ENCODE data around the gene IRAK2. TPM values are rescaled to one million over a fixed set of nuclear protein-coding genes. Genes with fewer than 3 reads are reported as not detected.
A peak's percentile ranks its signal among the peaks of the same experiment; 100 is the strongest.

Gene IRAK2
- total RNA-seq, 1 experiment from 2014 or later = 4.2 TPM

DNA sequence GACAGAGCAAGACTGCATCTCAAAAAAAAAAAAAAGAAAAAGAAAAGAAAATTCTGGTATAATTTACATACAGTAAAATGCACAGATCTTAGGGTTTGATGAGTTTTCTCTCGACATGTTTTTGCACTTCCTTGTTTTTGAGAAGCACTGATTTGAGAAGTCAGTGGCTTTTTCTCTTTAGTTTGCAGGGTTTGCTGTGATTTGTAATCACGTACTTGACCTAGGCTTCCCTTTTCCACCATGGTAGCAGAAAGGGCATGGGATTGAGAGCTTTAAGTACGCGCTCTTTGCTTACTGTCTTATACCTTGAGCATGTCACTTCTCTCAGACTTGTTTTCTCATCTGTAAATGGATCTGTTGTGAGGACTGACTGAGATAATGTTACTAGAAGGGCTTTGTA, 19.0 kb upstream of the IRAK2 start:
- TF ChIP-seq, protein P1, sequence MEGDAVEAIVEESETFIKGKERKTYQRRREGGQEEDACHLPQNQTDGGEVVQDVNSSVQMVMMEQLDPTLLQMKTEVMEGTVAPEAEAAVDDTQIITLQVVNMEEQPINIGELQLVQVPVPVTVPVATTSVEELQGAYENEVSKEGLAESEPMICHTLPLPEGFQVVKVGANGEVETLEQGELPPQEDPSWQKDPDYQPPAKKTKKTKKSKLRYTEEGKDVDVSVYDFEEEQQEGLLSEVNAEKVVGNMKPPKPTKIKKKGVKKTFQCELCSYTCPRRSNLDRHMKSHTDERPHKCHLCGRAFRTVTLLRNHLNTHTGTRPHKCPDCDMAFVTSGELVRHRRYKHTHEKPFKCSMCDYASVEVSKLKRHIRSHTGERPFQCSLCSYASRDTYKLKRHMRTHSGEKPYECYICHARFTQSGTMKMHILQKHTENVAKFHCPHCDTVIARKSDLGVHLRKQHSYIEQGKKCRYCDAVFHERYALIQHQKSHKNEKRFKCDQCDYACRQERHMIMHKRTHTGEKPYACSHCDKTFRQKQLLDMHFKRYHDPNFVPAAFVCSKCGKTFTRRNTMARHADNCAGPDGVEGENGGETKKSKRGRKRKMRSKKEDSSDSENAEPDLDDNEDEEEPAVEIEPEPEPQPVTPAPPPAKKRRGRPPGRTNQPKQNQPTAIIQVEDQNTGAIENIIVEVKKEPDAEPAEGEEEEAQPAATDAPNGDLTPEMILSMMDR (IDR thresholded peaks at IDR 0.05; ENCODE audit: insufficient read depth in 1 of 2, low read depth in 1 of 2, low read length in 1 of 2, severe bottlenecking in 1 of 2, unreplicated experiment in 1 of 2) = no peak
- intact Hi-C loops (cut with micrococcal nuclease; ENCODE audit: unreplicated experiment) = no loop called here
- no TSS peak for BruUV-seq (replicated peaks)
- H3K9me3 Mint-ChIP-seq (ENCODE audit: unreplicated experiment) = no peaks in the 10 kb centered on the region
- Histone ChIP-seq H3K27me3 (replicated peaks; ENCODE audit: control insufficient read depth, insufficient read depth, low read length) (no peaks in the 10 kb centered on the region), H3K36me3 (ENCODE audit: control insufficient read depth, insufficient read depth, low read length) (no peaks in the 10 kb centered on the region; the same call in 1 of the 2 replicates), H3K4me1 (peaks cover 7% of the 10 kb centered on the region; the same call in 1 of the 2 replicates), H3K9me3 (no peaks in the 10 kb centered on the region), H3K4me3 (ENCODE audit: low read depth, low read length) (no peak overlapping the region)
- H3K4me1 Mint-ChIP-seq (ENCODE audit: low read depth, unreplicated experiment) = peaks cover 7% of the 10 kb centered on the region
- no peaks in the 10 kb centered on the region for H3K27me3 Mint-ChIP-seq (ENCODE audit: insufficient read depth, unreplicated experiment)
- peak overlapping the region; percentile 22 for H3K4me3 Mint-ChIP-seq (ENCODE audit: unreplicated experiment)
- POLR2A ChIA-PET = interaction anchor here (0.6 kb wide), 2 partner anchors 31 to 68 kb away, joined by 3 read pairs; no protein-coding TSS in a partner anchor
- no peak overlapping the region for H3K27ac Mint-ChIP-seq (ENCODE audit: unreplicated experiment)
- CTCF ChIA-PET = no interaction called here
- peaks cover 75% of the 10 kb centered on the region for H3K36me3 Mint-ChIP-seq (ENCODE audit: insufficient read depth, unreplicated experiment)
- DNase-seq = no peak

DNA sequence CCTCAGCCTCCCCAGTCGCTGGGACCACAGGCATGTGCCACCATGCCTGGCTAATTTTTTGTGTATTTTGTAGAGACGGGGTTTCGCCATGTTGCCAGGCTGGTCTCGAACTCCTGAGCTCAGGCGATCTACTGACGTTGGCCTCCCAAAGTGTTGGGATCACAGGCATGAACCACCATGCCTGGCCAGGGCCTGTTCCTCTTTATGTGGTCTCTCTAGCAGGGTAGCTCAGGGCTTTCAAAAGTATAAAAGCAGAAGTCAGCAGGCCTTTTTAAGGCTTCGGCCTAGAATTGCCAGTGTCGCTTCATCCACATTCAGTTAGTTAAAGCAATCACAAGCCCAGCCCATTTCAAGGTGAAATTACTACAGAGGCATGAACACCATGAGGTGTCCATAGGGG, 15.5 kb upstream of the IRAK2 start:
- no TSS peak for BruUV-seq (replicated peaks)
- peaks cover 79% of the 10 kb centered on the region for H3K36me3 Mint-ChIP-seq (ENCODE audit: insufficient read depth, unreplicated experiment)
- no peaks in the 10 kb centered on the region for H3K27me3 ChIP-seq (replicated peaks; ENCODE audit: control insufficient read depth, insufficient read depth, low read length)
- H3K36me3 ChIP-seq (ENCODE audit: control insufficient read depth, insufficient read depth, low read length) = no peaks in the 10 kb centered on the region
- CTCF ChIA-PET = no interaction called here
- no peaks in the 10 kb centered on the region for H3K4me1 Mint-ChIP-seq (ENCODE audit: low read depth, unreplicated experiment)
- intact Hi-C loops (cut with micrococcal nuclease; ENCODE audit: unreplicated experiment) = no loop called here
- H3K9me3 Mint-ChIP-seq (ENCODE audit: unreplicated experiment) = no peaks in the 10 kb centered on the region
- no peak for DNase-seq
- POLR2A ChIA-PET = no interaction called here
- H3K4me1 ChIP-seq = no peaks in the 10 kb centered on the region
- H3K27ac Mint-ChIP-seq (ENCODE audit: unreplicated experiment) = no peak overlapping the region
- no peaks in the 10 kb centered on the region for H3K9me3 ChIP-seq
- no peaks in the 10 kb centered on the region for H3K27me3 Mint-ChIP-seq (ENCODE audit: insufficient read depth, unreplicated experiment)
- TF ChIP-seq, protein P1 (IDR thresholded peaks at IDR 0.05; ENCODE audit: insufficient read depth in 1 of 2, low read depth in 1 of 2, low read length in 1 of 2, severe bottlenecking in 1 of 2, unreplicated experiment in 1 of 2) = no peak
- H3K4me3 Mint-ChIP-seq (ENCODE audit: unreplicated experiment) = no peak overlapping the region
- H3K4me3 ChIP-seq (ENCODE audit: low read depth, low read length) = no peak overlapping the region

DNA sequence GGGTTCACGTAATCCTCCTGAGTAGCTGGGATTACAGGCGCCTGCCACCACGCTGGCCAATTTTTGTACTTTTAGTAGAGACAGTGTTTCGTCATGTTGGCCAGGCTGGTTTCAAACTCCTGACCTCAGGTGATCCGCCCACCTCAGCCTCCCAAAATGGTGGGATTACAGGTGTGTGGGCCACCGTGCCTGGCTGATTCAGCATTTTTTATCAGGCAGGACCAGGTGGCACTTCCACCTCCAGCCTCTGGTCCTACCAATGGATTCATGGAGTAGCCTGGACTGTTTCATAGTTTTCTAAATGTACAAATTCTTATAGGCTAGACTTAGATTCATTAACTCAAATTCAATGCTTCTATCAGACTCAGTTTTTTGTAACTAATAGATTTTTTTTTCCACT, 13.7 kb upstream of the IRAK2 start:
- POLR2A ChIA-PET = no interaction called here
- H3K9me3 Mint-ChIP-seq (ENCODE audit: unreplicated experiment) = no peaks in the 10 kb centered on the region
- H3K4me1 Mint-ChIP-seq (ENCODE audit: low read depth, unreplicated experiment) = no peaks in the 10 kb centered on the region
- peaks cover 74% of the 10 kb centered on the region for H3K36me3 Mint-ChIP-seq (ENCODE audit: insufficient read depth, unreplicated experiment)
- Histone ChIP-seq H3K27me3 (replicated peaks; ENCODE audit: control insufficient read depth, insufficient read depth, low read length) (no peaks in the 10 kb centered on the region), H3K4me3 (ENCODE audit: low read depth, low read length) (no peak overlapping the region), H3K4me1 (no peaks in the 10 kb centered on the region), H3K36me3 (ENCODE audit: control insufficient read depth, insufficient read depth, low read length) (no peaks in the 10 kb centered on the region), H3K9me3 (no peaks in the 10 kb centered on the region)
- intact Hi-C loops (cut with micrococcal nuclease; ENCODE audit: unreplicated experiment) = no loop called here
- H3K4me3 Mint-ChIP-seq (ENCODE audit: unreplicated experiment) = no peak overlapping the region
- H3K27me3 Mint-ChIP-seq (ENCODE audit: insufficient read depth, unreplicated experiment) = no peaks in the 10 kb centered on the region
- no peak for DNase-seq
- CTCF ChIA-PET = no interaction called here
- BruUV-seq (replicated peaks) = no TSS peak
- H3K27ac Mint-ChIP-seq (ENCODE audit: unreplicated experiment) = no peak overlapping the region
- TF ChIP-seq, protein P1 (IDR thresholded peaks at IDR 0.05; ENCODE audit: insufficient read depth in 1 of 2, low read depth in 1 of 2, low read length in 1 of 2, severe bottlenecking in 1 of 2, unreplicated experiment in 1 of 2) = no peak

Data from Caco-2 (cell line).